Stimulated activated CD4-positive, alpha-beta T cell treated with anti-CD3 and anti-CD28 coated beads, Interleukin-2, amount 100 ng/mL, for 24 hours (primary cell): Measurements from ENCODE around the gene TJP3.

Experiments used
- DNase-seq, 2 donors: peaks; one replicate each; pipeline ENCODE4 v3.0.0-alpha.2; 2020

Gene TJP3

GRCh38 chr19:3671680-3672574 lies 36.3 kb upstream of the TJP3 start:
- DNase-seq, result peak; percentile 29 to 37

GRCh38 chr19:3672575-3672948 lies 35.6 kb upstream of the TJP3 start:
- no peak for DNase-seq

GRCh38 chr19:3672993-3673392 lies 35.2 kb upstream of the TJP3 start:
- no peak for DNase-seq

GRCh38 chr19:3673506-3674439 lies 34.4 kb upstream of the TJP3 start:
- no peak for DNase-seq

GRCh38 chr19:3674784-3675543 lies 33.2 kb upstream of the TJP3 start:
- no peak for DNase-seq

GRCh38 chr19:3678188-3678587 lies 30.0 kb upstream of the TJP3 start:
- DNase-seq, result no peak

GRCh38 chr19:3679138-3679537 lies 29.0 kb upstream of the TJP3 start:
- no peak for DNase-seq

GRCh38 chr19:3679581-3679980 lies 28.6 kb upstream of the TJP3 start:
- no peak for DNase-seq

- DNase-seq, result no peak
Observed at GRCh38 chr19:3680939-3681338, 27.2 kb upstream of the TJP3 start.

- DNase-seq, result no peak
Observed at GRCh38 chr19:3682286-3682685, 25.9 kb upstream of the TJP3 start.

- no peak for DNase-seq
Observed at GRCh38 chr19:3682741-3683404, 25.3 kb upstream of the TJP3 start.

GRCh38 chr19:3683405-3684053 lies 24.7 kb upstream of the TJP3 start:
- DNase-seq, result no peak

- no peak for DNase-seq
Observed at GRCh38 chr19:3684054-3684816, 23.9 kb upstream of the TJP3 start.

- DNase-seq, result no peak
Observed at GRCh38 chr19:3684817-3685410, 23.3 kb upstream of the TJP3 start.

- DNase-seq, result no peak
Observed at GRCh38 chr19:3687393-3687773, 20.8 kb upstream of the TJP3 start.

- DNase-seq, result peak; percentile 41 to 51
Observed at GRCh38 chr19:3687774-3688706, 20.1 kb upstream of the TJP3 start.

GRCh38 chr19:3690551-3691371 lies 17.4 kb upstream of the TJP3 start:
- no peak for DNase-seq

GRCh38 chr19:3691372-3691716 lies 16.8 kb upstream of the TJP3 start:
- DNase-seq, result no peak

- DNase-seq, result no peak
Observed at GRCh38 chr19:3691726-3692125, 16.5 kb upstream of the TJP3 start.
